ENCODE measurements around the gene SLC39A10. TPM values are rescaled to one million over a fixed set of nuclear protein-coding genes. Genes with fewer than 3 reads are reported as not detected.

SLC39A10 gene
- total and polyA plus RNA-seq, 2 of the 4 experiments (the other 2 are of a cell fraction): 17.6 to 64.7 TPM

DNA sequence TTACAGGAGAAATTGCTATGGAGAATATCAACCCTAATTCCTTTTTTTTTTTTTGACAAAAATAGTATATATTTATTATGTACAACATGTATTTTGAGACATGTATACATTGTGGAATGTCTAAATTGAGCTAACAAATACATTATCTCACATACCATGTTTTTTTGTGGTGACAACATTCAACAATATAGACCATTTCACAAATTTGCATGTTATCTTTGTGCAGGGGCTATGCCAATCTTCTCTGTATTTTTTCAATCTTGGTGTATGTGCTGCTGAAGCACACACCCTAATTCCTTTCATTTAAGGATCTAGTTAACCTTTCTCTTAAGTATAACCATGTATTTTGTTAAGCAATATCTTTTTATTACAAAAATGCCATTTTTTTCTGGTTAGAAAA, 13.2 kb downstream of the SLC39A10 start:
- intact Hi-C loops (cut with micrococcal nuclease): no loop called here
- no peak for DNase-seq
- Histone ChIP-seq H2BK120ac (ENCODE audit: low read depth, low read length) (no peak overlapping the region), H2BK20ac (ENCODE audit: low read depth, low read length) (no peak overlapping the region), H3K4me3 (ENCODE audit: insufficient read depth, low read depth, low read length) (no peak overlapping the region), H2AK9ac (replicated peaks; ENCODE audit: low read depth, low read length, poor library complexity) (no peak overlapping the region), H3K27ac (ENCODE audit: insufficient read depth, low read length) (no peak overlapping the region), H4K5ac (ENCODE audit: low read depth, low read length) (no peak overlapping the region), H3K56ac (ENCODE audit: extremely low read depth, insufficient read depth, low read length) (no peak overlapping the region), H2BK15ac (ENCODE audit: low read depth, low read length) (no peak overlapping the region), H3K9ac (ENCODE audit: low read depth, low read length) (no peak overlapping the region), H3K4ac (ENCODE audit: low read depth, low read length) (no peak overlapping the region), H4K91ac (ENCODE audit: insufficient read depth, low read depth, low read length) (no peak overlapping the region), H2BK5ac (ENCODE audit: low read depth, low read length, poor library complexity, severe bottlenecking) (no peak overlapping the region), H3K27me3 (ENCODE audit: control insufficient read depth, insufficient read depth, low read length) (no peaks in the 10 kb centered on the region), H3K9me1 (ENCODE audit: insufficient read depth, low read length) (no peaks in the 10 kb centered on the region), H3K79me1 (ENCODE audit: low read depth in 1 of 2, low read length in 2 of 2) (peaks cover 17 to 49% of the 10 kb centered on the region in 2 experiments; a peak in 3 of 4 replicates), H3K36me3 (ENCODE audit: control insufficient read depth, insufficient read depth, low read length) (0 out of 2 replicates have a peak, but pooled peaks cover 2% of the 10 kb centered on the region), H3K18ac (ENCODE audit: low read depth, low read length) (no peak overlapping the region), H4K20me1 (ENCODE audit: insufficient read depth, low read length) (0 out of 2 replicates have a peak, but pooled peaks cover 1% of the 10 kb centered on the region), H4K8ac (ENCODE audit: low read depth in 2 of 2, low read length in 2 of 2) (no peak overlapping the region), H2AFZ (replicated peaks; ENCODE audit: low read length, poor library complexity) (no peak overlapping the region), H3K23ac (ENCODE audit: low read depth, low read length) (no peak overlapping the region), H3K4me2 (ENCODE audit: low read depth, low read length) (no peak overlapping the region), H3K4me1 (ENCODE audit: control insufficient read depth, insufficient read depth, low read length) (peaks cover 10% of the 10 kb centered on the region), H2AK5ac (ENCODE audit: low read depth, low read length) (no peak overlapping the region), H3K9me3 (ENCODE audit: control insufficient read depth, insufficient read depth, low read length) (no peaks in the 10 kb centered on the region), H3K14ac (replicated peaks; ENCODE audit: low read depth, low read length) (no peak overlapping the region)
- dilution Hi-C loops (cut with HindIII; ENCODE audit: low sequenced_read_pairs, unreplicated experiment): no loop called here
- TF ChIP-seq, protein P1, sequence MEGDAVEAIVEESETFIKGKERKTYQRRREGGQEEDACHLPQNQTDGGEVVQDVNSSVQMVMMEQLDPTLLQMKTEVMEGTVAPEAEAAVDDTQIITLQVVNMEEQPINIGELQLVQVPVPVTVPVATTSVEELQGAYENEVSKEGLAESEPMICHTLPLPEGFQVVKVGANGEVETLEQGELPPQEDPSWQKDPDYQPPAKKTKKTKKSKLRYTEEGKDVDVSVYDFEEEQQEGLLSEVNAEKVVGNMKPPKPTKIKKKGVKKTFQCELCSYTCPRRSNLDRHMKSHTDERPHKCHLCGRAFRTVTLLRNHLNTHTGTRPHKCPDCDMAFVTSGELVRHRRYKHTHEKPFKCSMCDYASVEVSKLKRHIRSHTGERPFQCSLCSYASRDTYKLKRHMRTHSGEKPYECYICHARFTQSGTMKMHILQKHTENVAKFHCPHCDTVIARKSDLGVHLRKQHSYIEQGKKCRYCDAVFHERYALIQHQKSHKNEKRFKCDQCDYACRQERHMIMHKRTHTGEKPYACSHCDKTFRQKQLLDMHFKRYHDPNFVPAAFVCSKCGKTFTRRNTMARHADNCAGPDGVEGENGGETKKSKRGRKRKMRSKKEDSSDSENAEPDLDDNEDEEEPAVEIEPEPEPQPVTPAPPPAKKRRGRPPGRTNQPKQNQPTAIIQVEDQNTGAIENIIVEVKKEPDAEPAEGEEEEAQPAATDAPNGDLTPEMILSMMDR (conservative IDR thresholded peaks at IDR 0.05; ENCODE audit: low read depth, low read length): no peak
- TF ChIP-seq CHD1 (IDR thresholded peaks at IDR 0.05; ENCODE audit: low read depth, low read length) (no peak), MAFK (IDR thresholded peaks at IDR 0.05; ENCODE audit: low read depth, low read length) (no peak), MXI1 (IDR thresholded peaks at IDR 0.05; ENCODE audit: borderline replicate concordance, low read depth, low read length) (no peak), RFX5 (IDR thresholded peaks at IDR 0.05; ENCODE audit: low read depth, low read length) (no peak)
- in situ Hi-C loops (cut with MboI; ENCODE audit: low sequenced_read_pairs): loop anchor here (5.0 to 25.0 kb wide), 3 partner anchors 267 to 667 kb away; no protein-coding TSS in a partner anchor
- no TSS peak for BruUV-seq (replicated peaks)
- ChIA-PET POLR2A (ENCODE audit: unreplicated experiment) (no interaction called here), CTCF (interaction anchor here (1.1 kb wide), 1 partner anchor 40 kb away, joined by 3 read pairs; no protein-coding TSS in a partner anchor)
- ATAC-seq (ENCODE audit: low read depth): no peak

Measured in IMR-90 (cell line).